ENCODE data around the gene CLRN2.

DNA sequence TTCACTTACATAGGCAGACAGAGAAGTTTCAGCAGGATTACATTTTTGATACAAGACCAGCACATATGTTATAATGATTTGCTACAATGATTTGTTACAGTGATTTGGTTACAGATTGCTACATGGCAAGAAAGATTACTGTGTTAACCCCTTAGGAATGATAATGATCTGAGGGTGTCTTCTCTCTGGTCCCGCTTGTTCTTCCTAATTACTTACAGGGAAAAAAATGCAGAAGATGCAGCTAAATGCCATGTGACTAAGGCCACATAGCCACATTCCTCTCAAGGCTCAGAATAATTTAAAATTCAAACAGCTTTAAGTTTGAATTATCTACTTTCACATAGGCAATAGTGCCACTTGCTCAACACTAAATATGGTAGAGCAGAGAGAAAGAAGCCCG lies 52.3 kb downstream of the CLRN2 start:
- TF ChIP-seq YY1 (IDR thresholded peaks at IDR 0.05; ENCODE audit: insufficient read depth, insufficient read length) (no peak), ZNF274 (IDR thresholded peaks at IDR 0.05; ENCODE audit: low read depth, low read length) (no peak)
